Mesendoderm (in vitro differentiated cells): ENCODE measurements around the gene SLC44A2.
A peak's percentile ranks its signal among the peaks of the same experiment; 100 is the strongest.

Experiments used
- DNase-seq: peaks from one replicate; pipeline ENCODE4 v3.0.0; 2013
- H2AK5ac ChIP-seq: 2 replicates; pipeline ENCODE4 v1.6.1; 2013; ENCODE audit warnings: low read length, inconsistent platforms
- H2BK120ac ChIP-seq: 2 replicates; pipeline ENCODE4 v1.6.1; 2013; ENCODE audit warnings: low read depth, mild to moderate bottlenecking, low read length, moderate library complexity, mixed read lengths
- H2BK15ac ChIP-seq: replicated peaks from 2 replicates; pipeline ENCODE4 v1.6.1; 2013; ENCODE audit warnings: low read depth, mild to moderate bottlenecking, moderate library complexity
- H2BK5ac ChIP-seq: 2 replicates; pipeline ENCODE4 v1.6.1; 2013; ENCODE audit warnings: low read length, inconsistent platforms
- H3K18ac ChIP-seq: 2 replicates; pipeline ENCODE4 v1.6.1; 2013; ENCODE audit warnings: mild to moderate bottlenecking, low read length, mixed read lengths
- H3K23ac ChIP-seq: one replicate; pipeline ENCODE4 v1.6.1; 2013; ENCODE audit warnings: low read length
- H3K27ac ChIP-seq: 2 replicates; pipeline ENCODE4 v1.5.1; 2013; ENCODE audit warnings: low read depth, mild to moderate bottlenecking, inconsistent platforms, low read length, moderate library complexity
- H3K27me3 ChIP-seq: 2 replicates; pipeline ENCODE4 v1.6.1; 2013; ENCODE audit warnings: low read length, control low read depth, mild to moderate bottlenecking, inconsistent platforms; ENCODE audit not compliant: insufficient read depth, poor library complexity
- H3K36me3 ChIP-seq: 2 replicates; pipeline ENCODE4 v1.6.1; 2013; ENCODE audit warnings: low read length, inconsistent platforms; ENCODE audit not compliant: control insufficient read depth, insufficient read depth
- H3K4ac ChIP-seq: one replicate; pipeline ENCODE4 v1.6.1; 2013; ENCODE audit warnings: low read depth, mild to moderate bottlenecking, low read length, moderate library complexity
- H3K4me1 ChIP-seq: 2 replicates; pipeline ENCODE4 v1.6.1; 2013; ENCODE audit warnings: low read depth, low read length, inconsistent platforms; ENCODE audit not compliant: control insufficient read depth
- H3K4me2 ChIP-seq: 2 replicates; pipeline ENCODE4 v1.6.1; 2013; ENCODE audit warnings: low read length
- H3K4me3 ChIP-seq: 2 replicates; pipeline ENCODE4 v1.5.1; 2013; ENCODE audit warnings: mild to moderate bottlenecking, low read length
- H3K56ac ChIP-seq: one replicate; pipeline ENCODE4 v1.6.1; 2013; ENCODE audit warnings: low read length
- H3K79me1 ChIP-seq: 2 replicates; pipeline ENCODE4 v1.6.1; 2013; ENCODE audit warnings: low read length, inconsistent platforms
- H3K79me2 ChIP-seq: 2 replicates; pipeline ENCODE4 v1.6.1; 2013; ENCODE audit warnings: mild to moderate bottlenecking, low read length; ENCODE audit not compliant: control insufficient read depth, insufficient read depth
- H3K9ac ChIP-seq: 2 replicates; pipeline ENCODE4 v1.6.1; 2013; ENCODE audit warnings: low read length, inconsistent platforms
- H4K5ac ChIP-seq: one replicate; pipeline ENCODE4 v1.6.1; 2013; ENCODE audit warnings: low read length
- H4K8ac ChIP-seq: one replicate; pipeline ENCODE4 v1.6.1; 2013; ENCODE audit warnings: low read depth, mild to moderate bottlenecking, control low read depth, low read length, moderate library complexity
- WGBS: extraction: QIAGEN DNeasy Blood & Tissue Kit; methylation state at CpG from one replicate; pipeline ENCODE4 v1.1.7; 2013; ENCODE audit warnings: low lambda C conversion rate, missing lambda C conversion rate; ENCODE audit not compliant: insufficient coverage; ENCODE audit errors: extremely low coverage; 5-methylcytosine and 5-hydroxymethylcytosine counted together

Gene SLC44A2

DNA sequence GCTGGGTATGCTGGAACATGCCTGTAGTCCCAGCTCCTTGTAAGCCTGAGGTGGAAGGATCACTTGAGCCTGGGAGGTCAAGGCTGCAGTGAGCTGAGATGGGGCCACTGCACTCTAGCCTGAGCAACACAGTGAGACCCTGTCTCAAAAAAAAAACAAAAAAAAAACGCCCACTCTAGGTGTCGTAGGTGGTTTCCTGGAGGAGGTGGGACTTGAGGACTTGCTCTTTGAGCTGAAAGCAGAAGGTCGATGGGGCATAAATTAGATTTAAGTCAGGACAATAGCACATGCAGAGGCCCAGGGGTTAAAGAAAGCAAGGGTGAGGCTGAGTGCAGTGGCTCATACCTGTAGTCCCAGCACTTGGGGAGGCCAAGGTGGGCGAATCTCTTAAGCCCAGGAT, 15.9 kb downstream of the SLC44A2 start:
- H3K4me3 ChIP-seq, result no peak overlapping the region
- no peak overlapping the region for H3K56ac ChIP-seq
- no CpG with 5 or more reads among the region's 4 CpGs for WGBS
- H3K79me2 ChIP-seq, result no peaks in the 10 kb centered on the region
- H2BK120ac ChIP-seq, result no peak overlapping the region
- DNase-seq, result no peak
- H3K4ac ChIP-seq, result no peak overlapping the region
- no peak overlapping the region for H2AK5ac ChIP-seq
- H3K79me1 ChIP-seq, result no peaks in the 10 kb centered on the region
- H3K23ac ChIP-seq, result no peak overlapping the region
- H3K4me2 ChIP-seq, result no peak overlapping the region
- H4K8ac ChIP-seq, result no peak overlapping the region
- H2BK5ac ChIP-seq, result no peak overlapping the region
- H3K36me3 ChIP-seq, result peaks cover 14% of the 10 kb centered on the region
- H3K18ac ChIP-seq, result no peak overlapping the region
- H4K5ac ChIP-seq, result no peak overlapping the region
- no peak overlapping the region for H2BK15ac ChIP-seq
- H3K4me1 ChIP-seq, result peaks cover 6% of the 10 kb centered on the region
- H3K27ac ChIP-seq, result no peak overlapping the region
- no peak overlapping the region for H3K9ac ChIP-seq
- H3K27me3 ChIP-seq, result no peaks in the 10 kb centered on the region

DNA sequence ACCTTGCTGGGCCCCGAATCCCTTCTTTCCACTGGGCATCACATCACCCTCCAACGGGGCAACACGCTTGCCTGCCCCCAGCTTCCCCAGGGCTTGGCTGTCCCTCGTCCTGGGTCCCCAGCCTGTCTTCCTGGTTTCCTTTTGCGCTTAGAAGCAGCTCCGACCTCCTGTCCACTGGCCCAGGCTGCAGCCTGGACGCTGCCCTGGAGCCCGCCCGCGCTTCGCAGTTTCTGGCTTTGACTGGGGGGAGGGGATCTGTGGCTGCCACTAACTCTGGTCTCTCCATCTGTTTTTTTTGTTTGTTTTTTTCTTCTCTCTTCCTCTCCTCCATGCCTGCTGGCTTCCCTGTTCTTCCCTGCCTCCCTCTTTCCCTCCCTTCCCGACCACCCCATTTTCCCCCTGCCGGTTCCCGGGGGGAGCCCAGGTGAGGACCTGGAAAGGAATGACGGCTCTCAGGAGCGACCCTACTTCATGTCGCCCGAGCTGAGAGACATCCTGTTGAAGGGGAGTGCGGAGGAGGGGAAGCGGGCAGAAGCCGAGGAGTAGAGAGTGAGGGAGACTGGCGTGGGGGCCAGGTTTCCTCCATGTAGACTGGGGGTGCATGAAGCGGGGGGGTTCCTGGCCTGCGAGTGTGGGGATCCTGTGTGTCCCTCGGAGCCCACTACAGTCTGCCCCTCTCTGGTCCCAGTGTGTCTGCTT, 17.3 kb downstream of the SLC44A2 start:
- Histone ChIP-seq H3K18ac (no peak overlapping the region), H2BK15ac (no peak overlapping the region), H2BK5ac (no peak overlapping the region), H2BK120ac (no peak overlapping the region), H4K8ac (no peak overlapping the region), H3K79me1 (no peaks in the 10 kb centered on the region), H3K4ac (no peak overlapping the region), H4K5ac (no peak overlapping the region), H3K4me3 (no peak overlapping the region), H2AK5ac (no peak overlapping the region), H3K4me1 (peaks cover 6% of the 10 kb centered on the region), H3K36me3 (peaks cover 5% of the 10 kb centered on the region), H3K23ac (no peak overlapping the region), H3K9ac (peak overlapping the region; percentile 16), H3K27ac (peak overlapping the region; percentile 12), H3K56ac (peak overlapping the region; percentile 73), H3K27me3 (no peaks in the 10 kb centered on the region), H3K79me2 (no peaks in the 10 kb centered on the region), H3K4me2 (no peak overlapping the region)
- no CpG with 5 or more reads among the region's 25 CpGs for WGBS
- DNase-seq, result no peak

DNA sequence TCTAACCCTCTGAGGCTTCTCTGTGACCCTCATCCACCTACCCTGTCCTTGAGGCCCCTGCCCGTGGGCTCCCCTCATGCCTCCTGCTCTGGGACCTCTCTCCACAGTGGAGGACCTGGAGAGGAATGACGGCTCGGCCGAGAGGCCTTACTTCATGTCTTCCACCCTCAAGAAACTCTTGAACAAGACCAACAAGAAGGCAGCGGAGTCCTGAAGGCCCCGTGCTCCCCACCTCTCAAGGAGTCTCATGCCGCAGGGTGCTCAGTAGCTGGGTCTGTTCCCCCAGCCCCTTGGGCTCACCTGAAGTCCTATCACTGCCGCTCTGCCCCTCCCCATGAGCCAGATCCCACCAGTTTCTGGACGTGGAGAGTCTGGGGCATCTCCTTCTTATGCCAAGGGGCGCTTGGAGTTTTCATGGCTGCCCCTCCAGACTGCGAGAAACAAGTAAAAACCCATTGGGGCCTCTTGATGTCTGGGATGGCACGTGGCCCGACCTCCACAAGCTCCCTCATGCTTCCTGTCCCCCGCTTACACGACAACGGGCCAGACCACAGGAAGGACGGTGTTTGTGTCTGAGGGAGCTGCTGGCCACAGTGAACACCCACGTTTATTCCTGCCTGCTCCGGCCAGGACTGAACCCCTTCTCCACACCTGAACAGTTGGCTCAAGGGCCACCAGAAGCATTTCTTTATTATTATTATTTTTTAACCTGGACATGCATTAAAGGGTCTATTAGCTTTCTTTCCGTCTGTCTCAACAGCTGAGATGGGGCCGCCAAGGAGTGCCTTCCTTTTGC, 18.0 kb downstream of the SLC44A2 start:
- Histone ChIP-seq H2BK5ac (no peak overlapping the region), H3K23ac (no peak overlapping the region), H4K5ac (no peak overlapping the region), H3K56ac (peak overlapping the region; percentile 56), H2BK120ac (no peak overlapping the region), H3K27ac (peak overlapping the region; percentile 67), H3K9ac (peak overlapping the region; percentile 44), H2AK5ac (no peak overlapping the region), H3K4me3 (no peak overlapping the region), H3K4me2 (no peak overlapping the region), H2BK15ac (no peak overlapping the region), H3K18ac (no peak overlapping the region), H3K36me3 (peaks cover 1% of the 10 kb centered on the region), H4K8ac (no peak overlapping the region), H3K79me2 (no peaks in the 10 kb centered on the region), H3K4me1 (peaks cover 6% of the 10 kb centered on the region), H3K79me1 (no peaks in the 10 kb centered on the region), H3K4ac (no peak overlapping the region), H3K27me3 (no peaks in the 10 kb centered on the region)
- DNase-seq, result no peak
- WGBS, result no CpG with 5 or more reads among the region's 21 CpGs

DNA sequence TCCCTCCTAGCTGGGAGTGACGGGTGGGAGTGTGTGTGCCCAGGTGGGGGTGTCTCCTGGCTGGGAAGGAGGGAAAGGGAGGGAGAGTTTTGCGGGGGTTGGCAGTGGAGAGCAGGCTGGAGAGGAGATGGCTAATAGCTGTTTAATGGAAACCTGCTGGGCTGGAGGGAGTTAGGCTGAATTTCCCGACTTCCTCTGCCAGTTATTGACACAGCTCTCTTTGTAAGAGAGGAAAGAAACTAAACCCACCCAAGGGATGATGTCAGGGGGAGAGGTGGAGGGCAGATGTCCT, 18.6 kb downstream of the SLC44A2 start:
- H2BK120ac ChIP-seq, result no peak overlapping the region
- H3K4ac ChIP-seq, result no peak overlapping the region
- H3K4me3 ChIP-seq, result no peak overlapping the region
- H3K27me3 ChIP-seq, result no peaks in the 10 kb centered on the region
- H3K4me1 ChIP-seq, result peaks cover 6% of the 10 kb centered on the region
- peaks cover 1% of the 10 kb centered on the region for H3K36me3 ChIP-seq
- no peak overlapping the region for H2BK15ac ChIP-seq
- no peak for DNase-seq
- H3K56ac ChIP-seq, result peak overlapping the region; percentile 75
- H4K5ac ChIP-seq, result no peak overlapping the region
- no peak overlapping the region for H2AK5ac ChIP-seq
- no peaks in the 10 kb centered on the region for H3K79me2 ChIP-seq
- H3K4me2 ChIP-seq, result no peak overlapping the region
- H2BK5ac ChIP-seq, result no peak overlapping the region
- no peaks in the 10 kb centered on the region for H3K79me1 ChIP-seq
- H4K8ac ChIP-seq, result no peak overlapping the region
- no peak overlapping the region for H3K18ac ChIP-seq
- peak overlapping the region; percentile 48 for H3K9ac ChIP-seq
- H3K27ac ChIP-seq, result peak overlapping the region; percentile 67
- no CpG with 5 or more reads among the region's 3 CpGs for WGBS
- no peak overlapping the region for H3K23ac ChIP-seq

DNA sequence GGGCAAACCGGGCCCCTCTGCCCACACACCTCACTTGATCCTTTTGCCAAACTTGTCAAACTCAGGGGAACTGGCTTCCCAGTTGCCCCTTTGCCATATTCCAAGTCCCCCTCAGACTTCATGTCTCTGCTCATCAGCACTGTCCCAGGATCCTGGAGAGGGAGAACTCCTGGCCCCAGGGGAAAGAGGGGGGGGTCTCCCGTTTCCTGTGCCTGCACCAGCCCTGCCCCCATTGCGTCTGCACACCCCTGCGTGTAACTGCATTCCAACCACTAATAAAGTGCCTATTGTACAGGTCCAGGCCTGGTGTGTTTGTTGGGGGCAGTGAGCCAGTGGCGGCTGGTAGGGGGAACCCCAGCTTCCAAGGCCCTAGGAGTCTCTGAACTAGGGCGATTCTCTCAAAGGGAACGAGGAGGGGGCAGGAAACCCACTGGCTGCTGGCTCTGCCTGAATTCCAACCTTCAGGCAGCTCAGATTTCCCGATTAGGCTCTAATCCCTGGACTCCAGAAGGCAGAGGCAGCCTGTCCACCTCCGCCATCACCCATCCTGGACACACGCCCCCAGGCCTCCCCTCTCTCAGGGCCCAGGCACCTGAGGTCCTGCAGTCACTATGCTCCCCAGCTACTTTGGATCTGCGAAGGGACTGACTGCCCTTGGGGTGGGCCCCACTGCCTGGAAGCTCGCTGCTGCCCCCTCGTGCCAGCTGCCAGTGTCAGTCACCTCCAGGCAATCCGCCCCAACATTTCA, 19.1 kb downstream of the SLC44A2 start:
- H3K79me2 ChIP-seq, result no peaks in the 10 kb centered on the region
- peak overlapping the region; percentile 67 for H3K27ac ChIP-seq
- no peak overlapping the region for H2BK15ac ChIP-seq
- WGBS, result no CpG with 5 or more reads among the region's 14 CpGs
- no peak overlapping the region for H2BK5ac ChIP-seq
- H3K79me1 ChIP-seq, result no peaks in the 10 kb centered on the region
- H3K23ac ChIP-seq, result no peak overlapping the region
- H3K9ac ChIP-seq, result peak overlapping the region; percentile 48
- peaks cover 6% of the 10 kb centered on the region for H3K4me1 ChIP-seq
- no peaks in the 10 kb centered on the region for H3K27me3 ChIP-seq
- no peak overlapping the region for H4K5ac ChIP-seq
- H3K4ac ChIP-seq, result no peak overlapping the region
- H3K4me2 ChIP-seq, result no peak overlapping the region
- peaks cover 1% of the 10 kb centered on the region for H3K36me3 ChIP-seq
- no peak overlapping the region for H2BK120ac ChIP-seq
- H3K56ac ChIP-seq, result peak overlapping the region; percentile 75
- DNase-seq, result peak; percentile 88
- no peak overlapping the region for H3K4me3 ChIP-seq
- no peak overlapping the region for H3K18ac ChIP-seq
- no peak overlapping the region for H2AK5ac ChIP-seq
- H4K8ac ChIP-seq, result no peak overlapping the region
